HEK293 (cell line): ENCODE measurements around the gene EREG.

Experiments
- CTCF ChIA-PET: fragments of 350-600 bp; formaldehyde crosslinking; extraction: SDS; loops from one replicate; lab custom pipeline; 2021; ENCODE audit warnings: antibody characterized with exemption; lab: Yijun Ruan, JAX
- POLR2A ChIA-PET: fragments of 300-600 bp; formaldehyde crosslinking; extraction: SDS; loops from one replicate; lab custom pipeline; 2020; ENCODE audit warnings: antibody characterized with exemption, inconsistent platforms; lab: Yijun Ruan, JAX
- H3K27ac ChIP-seq: fragments of 200-500 bp; sonication (Bioruptor generic); 2 replicates; pipeline ENCODE4 v1.5.1; 2014; ENCODE audit warnings: low read depth, low read length, control low read depth, inconsistent platforms; ENCODE audit errors: extremely low read depth
- H3K36me3 ChIP-seq, 2 experiments: fragments of 200-500 bp in 1 of 2; sonication (Bioruptor generic) in 1 of 2; 1 replicate in 1 of 2; 2 replicates in 1 of 2; pipeline ENCODE4 v1.5.1; 2014 to 2017; ENCODE audit warnings: inconsistent platforms in 2 of 2, low read length in 2 of 2; ENCODE audit not compliant: control insufficient read depth in 2 of 2, insufficient read depth in 1 of 2
- H3K4me1 ChIP-seq: fragments of 200-500 bp; sonication (Bioruptor generic); 2 replicates; pipeline ENCODE4 v1.5.1; 2014; ENCODE audit warnings: mild to moderate bottlenecking, low read length, inconsistent platforms; ENCODE audit not compliant: control insufficient read depth, insufficient read depth
- H3K4me3 ChIP-seq: 2 replicates; pipeline ENCODE4 v1.5.1; 2011; ENCODE audit warnings: low read depth, mild to moderate bottlenecking, control low read depth, low read length, moderate library complexity
- H3K9me3 ChIP-seq: fragments of 200-500 bp; sonication (Bioruptor generic); 2 replicates; pipeline ENCODE4 v1.5.1; 2014; ENCODE audit warnings: low read depth, low read length, inconsistent platforms; ENCODE audit not compliant: control insufficient read depth, insufficient read depth
- HOXD13 ChIP-seq: sonication (generic); formaldehyde crosslinking; IDR thresholded peaks from 2 replicates; pipeline ENCODE4 v1.8.0; 2022; ENCODE audit warnings: missing genetic modification reagents, borderline replicate concordance
- KLF9 ChIP-seq: fragments of 450-650 bp; formaldehyde crosslinking; IDR thresholded peaks from 2 replicates; pipeline ENCODE4 v1.5.1; 2016; ENCODE audit warnings: missing biosample characterization, missing genetic modification characterization, low read depth
- SCRT1 ChIP-seq: fragments of 450-650 bp; formaldehyde crosslinking; IDR thresholded peaks from 2 replicates; pipeline ENCODE4 v1.5.1; 2016; ENCODE audit warnings: missing biosample characterization, missing genetic modification characterization, borderline replicate concordance
- SCRT2 ChIP-seq: fragments of 450-650 bp; formaldehyde crosslinking; IDR thresholded peaks from 2 replicates; pipeline ENCODE4 v1.5.1; 2016; ENCODE audit warnings: missing biosample characterization, missing genetic modification characterization
- ZBTB11 ChIP-seq: fragments of 450-650 bp; formaldehyde crosslinking; conservative IDR thresholded peaks from 2 replicates; pipeline ENCODE4 v1.5.1; 2016; ENCODE audit warnings: low read depth, missing biosample characterization, missing genetic modification characterization
- ZBTB7A ChIP-seq: fragments of 450-650 bp; formaldehyde crosslinking; IDR thresholded peaks from 2 replicates; pipeline ENCODE4 v1.5.1; 2016; ENCODE audit warnings: low read depth, missing biosample characterization, missing genetic modification characterization
- ZNF121 ChIP-seq: fragments of 450-650 bp; formaldehyde crosslinking; IDR thresholded peaks from 2 replicates; pipeline ENCODE4 v1.5.1; 2016; ENCODE audit warnings: missing biosample characterization, missing genetic modification characterization
- ZNF138 ChIP-seq: fragments of 450-650 bp; formaldehyde crosslinking; IDR thresholded peaks from 2 replicates; pipeline ENCODE4 v1.5.1; 2016; ENCODE audit warnings: missing biosample characterization, missing genetic modification characterization, borderline replicate concordance
- ZNF292 ChIP-seq: fragments of 450-650 bp; formaldehyde crosslinking; IDR thresholded peaks from 2 replicates; pipeline ENCODE4 v1.5.1; 2016; ENCODE audit warnings: low read depth, missing biosample characterization, missing genetic modification characterization, borderline replicate concordance
- ZNF302 ChIP-seq: fragments of 450-650 bp; formaldehyde crosslinking; IDR thresholded peaks from 2 replicates; pipeline ENCODE4 v1.5.1; 2016; ENCODE audit warnings: missing biosample characterization, missing genetic modification characterization, low read depth
- ZNF366 ChIP-seq: fragments of 450-650 bp; formaldehyde crosslinking; conservative IDR thresholded peaks from 2 replicates; pipeline ENCODE4 v1.5.1; 2016; ENCODE audit warnings: missing biosample characterization, missing genetic modification characterization
- ZNF37A ChIP-seq: fragments of 450-650 bp; IDR thresholded peaks from 2 replicates; pipeline ENCODE4 v1.5.1; 2018; ENCODE audit warnings: missing biosample characterization, missing genetic modification characterization
- ZNF426 ChIP-seq: fragments of 450-650 bp; formaldehyde crosslinking; IDR thresholded peaks from 2 replicates; pipeline ENCODE4 v1.5.1; 2017; ENCODE audit warnings: missing biosample characterization, missing genetic modification characterization, mild to moderate bottlenecking, inconsistent platforms, moderate library complexity
- ZNF473 ChIP-seq: fragments of 450-650 bp; formaldehyde crosslinking; IDR thresholded peaks from 2 replicates; pipeline ENCODE4 v1.5.1; 2017; ENCODE audit warnings: missing biosample characterization, missing genetic modification characterization
- ZNF548 ChIP-seq: fragments of 450-650 bp; formaldehyde crosslinking; IDR thresholded peaks from 2 replicates; pipeline ENCODE4 v1.5.1; 2016; ENCODE audit warnings: missing biosample characterization, missing genetic modification characterization
- ZNF610 ChIP-seq: fragments of 450-650 bp; formaldehyde crosslinking; IDR thresholded peaks from 2 replicates; pipeline ENCODE4 v1.5.1; 2016; ENCODE audit warnings: missing biosample characterization, missing genetic modification characterization, borderline replicate concordance
- ZNF701 ChIP-seq: fragments of 450-650 bp; formaldehyde crosslinking; IDR thresholded peaks from 2 replicates; pipeline ENCODE4 v1.5.1; 2016; ENCODE audit warnings: missing biosample characterization, missing genetic modification characterization
- ZNF792 ChIP-seq: fragments of 450-650 bp; formaldehyde crosslinking; IDR thresholded peaks from 2 replicates; pipeline ENCODE4 v1.5.1; 2016; ENCODE audit warnings: missing biosample characterization, missing genetic modification characterization
- TF ChIP-seq, protein P1 (sequence below): fragments of 450-650 bp; formaldehyde crosslinking; IDR thresholded peaks from 2 replicates; pipeline ENCODE4 v1.5.1; 2016; ENCODE audit warnings: missing biosample characterization, missing genetic modification characterization
- TF ChIP-seq, protein P2 (sequence below): fragments of 450-650 bp; formaldehyde crosslinking; IDR thresholded peaks from 2 replicates; pipeline ENCODE4 v1.5.1; 2016; ENCODE audit warnings: missing biosample characterization, missing genetic modification characterization
- TF ChIP-seq, protein P3 (sequence below): fragments of 450-650 bp; formaldehyde crosslinking; IDR thresholded peaks from 2 replicates; pipeline ENCODE4 v1.5.1; 2017; ENCODE audit warnings: missing biosample characterization, missing genetic modification characterization

EREG gene

GRCh38 chr4:74400395-74400794 lies 35.5 kb downstream of the EREG start:
- H3K27ac ChIP-seq: no peak overlapping the region
- no peak for TF ChIP-seq ZNF302 (tag by site-specific recombination)
- TF ChIP-seq, all 188 proteins: peak for 0
- Histone ChIP-seq H3K4me3 (no peak overlapping the region), H3K36me3 (no peaks in the 10 kb centered on the region), H3K4me1 (no peaks in the 10 kb centered on the region), H3K9me3 (no peaks in the 10 kb centered on the region)
- ChIA-PET POLR2A (no interaction called here), CTCF (interaction anchor here (1.3 kb wide), 1 partner anchor 131 kb away, joined by 3 read pairs; no protein-coding TSS in a partner anchor)

DNA sequence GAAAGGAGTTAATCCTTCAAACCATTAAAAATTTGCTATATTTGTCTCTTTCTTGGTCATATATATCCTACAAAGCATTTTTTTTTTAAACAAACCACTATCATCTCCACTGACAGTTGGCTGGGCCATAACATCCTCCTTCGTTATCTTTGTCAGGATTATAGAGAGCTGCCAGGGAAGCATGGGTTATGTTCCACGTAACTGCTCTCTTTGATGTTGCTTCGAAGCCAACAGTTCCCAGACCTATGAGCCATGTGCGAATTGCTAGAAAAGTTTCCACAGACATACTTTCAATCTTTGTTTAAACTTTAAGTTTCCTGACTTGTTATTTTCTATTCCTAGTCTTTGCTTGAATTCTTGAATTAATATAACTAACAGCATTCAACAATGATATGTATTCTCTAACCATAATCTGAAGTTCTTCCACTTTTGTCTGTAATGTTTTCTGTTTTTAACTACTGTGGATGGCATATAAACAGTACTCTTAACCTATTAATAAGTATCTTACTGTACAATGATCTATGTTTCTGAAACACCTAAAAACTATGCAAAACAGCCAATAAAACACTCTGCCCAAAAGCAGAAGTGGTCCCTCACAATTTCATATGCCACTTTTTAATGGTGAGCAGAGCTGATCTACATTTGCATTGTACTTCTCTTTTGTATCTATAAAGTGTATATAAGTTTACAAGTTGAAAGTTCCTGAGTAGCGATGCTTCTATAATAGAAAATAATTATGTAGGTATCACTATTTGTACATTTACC lies 37.9 kb downstream of the EREG start:
- TF ChIP-seq ZBTB7A (tag by site-specific recombination) (no peak), ZNF37A (tag by site-specific recombination) (no peak), ZNF121 (tag by site-specific recombination) (no peak), ZNF302 (tag by site-specific recombination) (no peak), ZNF792 (no peak), ZNF138 (tag by site-specific recombination) (no peak), ZNF292 (tag by site-specific recombination) (no peak), HOXD13 (CRISPR knock-in tag) (no peak), ZNF473 (tag by site-specific recombination) (no peak), ZNF366 (tag by site-specific recombination) (no peak), ZNF548 (tag by site-specific recombination) (no peak), ZNF701 (tag by site-specific recombination) (no peak), ZNF426 (tag by site-specific recombination) (no peak), SCRT2 (tag by site-specific recombination) (no peak), ZNF610 (tag by site-specific recombination) (no peak), KLF9 (tag by site-specific recombination) (no peak)
- TF ChIP-seq, protein P1, sequence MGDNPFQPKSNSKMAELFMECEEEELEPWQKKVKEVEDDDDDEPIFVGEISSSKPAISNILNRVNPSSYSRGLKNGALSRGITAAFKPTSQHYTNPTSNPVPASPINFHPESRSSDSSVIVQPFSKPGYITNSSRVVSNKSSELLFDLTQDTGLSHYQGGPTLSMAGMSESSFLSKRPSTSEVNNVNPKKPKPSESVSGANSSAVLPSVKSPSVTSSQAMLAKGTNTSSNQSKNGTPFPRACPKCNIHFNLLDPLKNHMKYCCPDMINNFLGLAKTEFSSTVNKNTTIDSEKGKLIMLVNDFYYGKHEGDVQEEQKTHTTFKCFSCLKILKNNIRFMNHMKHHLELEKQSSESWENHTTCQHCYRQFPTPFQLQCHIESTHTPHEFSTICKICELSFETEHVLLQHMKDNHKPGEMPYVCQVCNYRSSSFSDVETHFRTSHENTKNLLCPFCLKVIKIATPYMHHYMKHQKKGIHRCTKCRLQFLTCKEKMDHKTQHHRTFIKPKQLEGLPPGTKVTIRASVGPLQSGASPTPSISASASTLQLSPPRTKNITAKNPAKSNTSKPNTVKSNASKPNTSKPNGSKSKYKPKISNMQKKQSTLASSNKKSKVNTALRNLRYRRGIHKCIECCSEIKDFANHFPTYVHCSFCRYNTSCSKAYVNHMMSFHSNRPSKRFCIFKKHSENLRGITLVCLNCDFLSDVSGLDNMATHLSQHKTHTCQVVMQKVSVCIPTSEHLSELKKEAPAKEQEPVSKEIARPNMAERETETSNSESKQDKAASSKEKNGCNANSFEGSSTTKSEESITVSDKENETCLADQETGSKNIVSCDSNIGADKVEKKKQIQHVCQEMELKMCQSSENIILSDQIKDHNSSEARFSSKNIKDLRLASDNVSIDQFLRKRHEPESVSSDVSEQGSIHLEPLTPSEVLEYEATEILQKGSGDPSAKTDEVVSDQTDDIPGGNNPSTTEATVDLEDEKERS: no peak

GRCh38 chr4:74407891-74408290 lies 42.9 kb downstream of the EREG start:
- H3K9me3 ChIP-seq: no peaks in the 10 kb centered on the region
- no peak overlapping the region for H3K4me3 ChIP-seq
- CTCF ChIA-PET: no interaction called here
- POLR2A ChIA-PET: no interaction called here
- H3K36me3 ChIP-seq: no peaks in the 10 kb centered on the region
- H3K27ac ChIP-seq: no peak overlapping the region
- H3K4me1 ChIP-seq: no peaks in the 10 kb centered on the region
- TF ChIP-seq, protein P2, sequence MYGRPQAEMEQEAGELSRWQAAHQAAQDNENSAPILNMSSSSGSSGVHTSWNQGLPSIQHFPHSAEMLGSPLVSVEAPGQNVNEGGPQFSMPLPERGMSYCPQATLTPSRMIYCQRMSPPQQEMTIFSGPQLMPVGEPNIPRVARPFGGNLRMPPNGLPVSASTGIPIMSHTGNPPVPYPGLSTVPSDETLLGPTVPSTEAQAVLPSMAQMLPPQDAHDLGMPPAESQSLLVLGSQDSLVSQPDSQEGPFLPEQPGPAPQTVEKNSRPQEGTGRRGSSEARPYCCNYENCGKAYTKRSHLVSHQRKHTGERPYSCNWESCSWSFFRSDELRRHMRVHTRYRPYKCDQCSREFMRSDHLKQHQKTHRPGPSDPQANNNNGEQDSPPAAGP (tag by site-specific recombination): no peak
- TF ChIP-seq, protein P3, sequence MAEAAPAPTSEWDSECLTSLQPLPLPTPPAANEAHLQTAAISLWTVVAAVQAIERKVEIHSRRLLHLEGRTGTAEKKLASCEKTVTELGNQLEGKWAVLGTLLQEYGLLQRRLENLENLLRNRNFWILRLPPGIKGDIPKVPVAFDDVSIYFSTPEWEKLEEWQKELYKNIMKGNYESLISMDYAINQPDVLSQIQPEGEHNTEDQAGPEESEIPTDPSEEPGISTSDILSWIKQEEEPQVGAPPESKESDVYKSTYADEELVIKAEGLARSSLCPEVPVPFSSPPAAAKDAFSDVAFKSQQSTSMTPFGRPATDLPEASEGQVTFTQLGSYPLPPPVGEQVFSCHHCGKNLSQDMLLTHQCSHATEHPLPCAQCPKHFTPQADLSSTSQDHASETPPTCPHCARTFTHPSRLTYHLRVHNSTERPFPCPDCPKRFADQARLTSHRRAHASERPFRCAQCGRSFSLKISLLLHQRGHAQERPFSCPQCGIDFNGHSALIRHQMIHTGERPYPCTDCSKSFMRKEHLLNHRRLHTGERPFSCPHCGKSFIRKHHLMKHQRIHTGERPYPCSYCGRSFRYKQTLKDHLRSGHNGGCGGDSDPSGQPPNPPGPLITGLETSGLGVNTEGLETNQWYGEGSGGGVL: no peak
- TF ChIP-seq ZBTB11 (tag by site-specific recombination) (no peak), SCRT1 (tag by site-specific recombination) (no peak)

More for the DNA sequence above, 37.9 kb downstream of the EREG start:
- no peaks in the 10 kb centered on the region for H3K9me3 ChIP-seq
- CTCF ChIA-PET: no interaction called here
- H3K27ac ChIP-seq: no peak overlapping the region
- H3K4me3 ChIP-seq: no peak overlapping the region
- POLR2A ChIA-PET: no interaction called here
- no peaks in the 10 kb centered on the region for H3K36me3 ChIP-seq
- no peaks in the 10 kb centered on the region for H3K4me1 ChIP-seq
